Esophagus squamous epithelium (tissue), 5 donors: ENCODE results near the gene CENPP. TPM values are rescaled to one million over a fixed set of nuclear protein-coding genes. Genes with fewer than 3 reads are reported as not detected.

ENCODE experiments used
- DNase-seq: peaks from one replicate; lab custom pipeline; 2025; lab: John Stamatoyannopoulos, UW
- H3K27ac ChIP-seq, 4 donors: fragments of 200-600 bp; sonication (generic); one replicate each; pipeline ENCODE4 v1.5.1; 2016 to 2019; ENCODE audit warnings: mild to moderate bottlenecking in 1 of 4
- H3K27me3 ChIP-seq, 4 donors: fragments of 200-600 bp; sonication (generic); 1 replicate in 3 of 4; 2 replicates in 1 of 4; pipeline versions ENCODE4 v1.5.1 to v1.6.0; 2017 to 2021; ENCODE audit warnings: antibody characterized with exemption in 1 of 4
- H3K36me3 ChIP-seq, 3 donors: fragments of 200-600 bp; sonication (generic); one replicate each; pipeline ENCODE4 v1.5.1; 2016 to 2019
- H3K4me1 ChIP-seq, 3 donors: fragments of 200-600 bp; sonication (generic); one replicate each; pipeline ENCODE4 v1.5.1; 2017 to 2019
- H3K4me3 ChIP-seq, 4 donors: fragments of 200-600 bp; sonication (generic); 1 replicate in 3 of 4; 2 replicates in 1 of 4; pipeline ENCODE4 v1.5.1; 2016 to 2019; ENCODE audit warnings: mild to moderate bottlenecking in 2 of 4, moderate library complexity in 1 of 4
- H3K9me3 ChIP-seq, 3 donors: fragments of 200-600 bp; sonication (generic); one replicate each; pipeline ENCODE4 v1.5.1; 2016 to 2019
- CTCF ChIP-seq, 6 experiments: fragments of 450-650 bp in 4 of 6; fragments of 200-600 bp in 2 of 6; sonication (generic) in 2 of 6; IDR thresholded peaks; one replicate each; pipeline ENCODE4 v1.5.1; 2016 to 2019; ENCODE audit warnings: antibody characterized with exemption in 6 of 6, mild to moderate bottlenecking in 4 of 6, moderate library complexity in 4 of 6
- POLR2A ChIP-seq, 4 donors: fragments of 450-650 bp; IDR thresholded peaks; one replicate each; pipeline ENCODE4 v1.6.1; 2017; ENCODE audit warnings: antibody characterized with exemption in 4 of 4, mild to moderate bottlenecking in 4 of 4, moderate library complexity in 3 of 4
- WGBS, 2 donors: methylation state at CpG; one replicate each; pipeline ENCODE4 v1.1.5; 2018; 5-methylcytosine and 5-hydroxymethylcytosine counted together
- intact Hi-C: fragments of 100-400 bp; cut with DNase I; formaldehyde crosslinking; loops from one replicate; pipeline ENCODE4 v1.15.0; 2022
- total RNA-seq, 4 donors: library from RNA; depleted of rRNA; stranded (reverse); fragments of >200 nt; gene quantifications; one replicate each; pipeline ENCODE4 v1.1.0, GENCODE V29; 2016
- donor health status: DM: yes; HTN: yes; CAD: no.

Gene CENPP
- total RNA-seq, 4 donors from 2014 or later = 6.0 to 10.7 (median 7.5) TPM

GRCh38 chr9:92634712-92635605, 309.2 kb downstream of the CENPP start:
- Histone ChIP-seq H3K36me3 (peaks cover 33 to 100% (median 60%) of the 10 kb centered on the region in 3 donors), H3K27ac (peak overlapping the region in 3 of 4 donors; percentile 25 to 50 (median 25)), H3K9me3 (no peaks in the 10 kb centered on the region), H3K27me3 (no peaks in the 10 kb centered on the region), H3K4me3 (no peak overlapping the region), H3K4me1 (peaks cover 0 to 15% (median 5%) of the 10 kb centered on the region in 3 donors)
- intact Hi-C loops = loop anchor here (10.0 kb wide), 1 partner anchor 300 kb away; no protein-coding TSS in a partner anchor
- no peak for TF ChIP-seq POLR2A (IDR thresholded peaks at IDR 0.05)
- peak; percentile 68 to 90 (median 86) for TF ChIP-seq CTCF (IDR thresholded peaks at IDR 0.05)
- no peak for DNase-seq
- 60 to 85% methylated on average over 19 to 20 of the region's 35 CpGs for WGBS, 2 donors

GRCh38 chr9:92635760-92636159, 310.0 kb downstream of the CENPP start:
- Histone ChIP-seq H3K27me3 (no peaks in the 10 kb centered on the region), H3K4me3 (no peak overlapping the region), H3K36me3 (peaks cover 41 to 100% (median 68%) of the 10 kb centered on the region in 3 donors), H3K27ac (no peak overlapping the region), H3K4me1 (peaks cover 0 to 17% (median 5%) of the 10 kb centered on the region in 3 donors), H3K9me3 (no peaks in the 10 kb centered on the region)
- intact Hi-C loops = loop anchor here (10.0 kb wide), 1 partner anchor 301 kb away; no protein-coding TSS in a partner anchor
- DNase-seq = no peak
- no peak for TF ChIP-seq CTCF (IDR thresholded peaks at IDR 0.05)
- 93 to 100% methylated on average over 1 to 2 of the region's 4 CpGs for WGBS, 2 donors

DNA sequence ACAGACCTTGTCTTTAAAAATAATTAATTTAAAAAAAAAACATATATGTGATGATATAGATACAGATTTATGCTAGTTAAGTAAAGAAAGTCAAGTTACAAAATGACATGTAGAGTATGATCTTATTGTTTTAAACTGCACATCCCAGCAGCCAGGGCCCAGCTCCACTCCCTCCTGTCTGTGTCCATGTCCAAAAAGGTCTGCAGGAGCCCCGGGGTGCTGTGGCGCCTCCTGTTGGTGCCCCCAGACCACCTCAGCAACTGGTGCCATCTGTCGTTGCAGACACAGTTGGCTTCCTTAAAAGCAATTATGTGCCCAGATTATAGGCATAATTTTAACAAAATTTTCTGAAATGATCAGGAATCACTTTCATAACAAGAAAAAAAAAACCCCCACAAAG, 310.9 kb downstream of the CENPP start:
- Histone ChIP-seq H3K27ac (no peak overlapping the region), H3K36me3 (peaks cover 44 to 100% (median 71%) of the 10 kb centered on the region in 3 donors), H3K9me3 (no peaks in the 10 kb centered on the region), H3K4me3 (no peak overlapping the region), H3K4me1 (peaks cover 0 to 25% (median 5%) of the 10 kb centered on the region in 3 donors), H3K27me3 (no peaks in the 10 kb centered on the region)
- 79 to 97% methylated on average over 3 of the region's 3 CpGs for WGBS, 2 donors
- no peak for TF ChIP-seq POLR2A (IDR thresholded peaks at IDR 0.05)
- TF ChIP-seq CTCF (IDR thresholded peaks at IDR 0.05) = no peak
- no peak for DNase-seq
- intact Hi-C loops = loop anchor here (10.0 kb wide), 1 partner anchor 302 kb away; no protein-coding TSS in a partner anchor

DNA sequence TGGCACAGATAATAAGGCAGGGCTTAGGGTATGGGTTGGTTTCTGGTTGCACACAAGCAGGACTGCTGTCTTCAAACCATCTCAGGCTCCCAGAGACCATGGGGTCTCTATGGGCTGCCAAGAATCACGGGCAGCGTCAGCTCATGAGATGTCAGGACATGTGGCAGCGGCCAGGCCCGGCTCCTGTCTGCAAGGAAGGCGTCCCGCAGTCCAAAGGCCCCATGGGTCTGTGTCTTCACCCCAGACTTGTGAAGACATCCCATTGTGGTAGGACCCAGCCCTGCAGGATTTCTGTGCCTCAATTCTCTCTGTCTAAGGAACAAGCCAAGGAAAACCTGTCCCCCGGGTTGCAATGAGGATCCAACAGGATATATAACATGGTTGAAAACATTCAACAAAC, 311.6 kb downstream of the CENPP start:
- no peak for DNase-seq
- H3K9me3 ChIP-seq = no peaks in the 10 kb centered on the region
- H3K36me3 ChIP-seq = peaks cover 40 to 100% (median 71%) of the 10 kb centered on the region in 3 donors
- H3K27ac ChIP-seq = no peak overlapping the region
- WGBS, 2 donors = 81 to 84% methylated on average over 6 to 7 of the region's 7 CpGs
- H3K4me1 ChIP-seq = peaks cover 0 to 31% (median 5%) of the 10 kb centered on the region in 3 donors
- intact Hi-C loops = loop anchor here (10.0 kb wide), 1 partner anchor 303 kb away; no protein-coding TSS in a partner anchor
- H3K4me3 ChIP-seq = no peak overlapping the region
- TF ChIP-seq CTCF (IDR thresholded peaks at IDR 0.05) (no peak), POLR2A (IDR thresholded peaks at IDR 0.05) (no peak)
- no peaks in the 10 kb centered on the region for H3K27me3 ChIP-seq
